ENCODE measurements around the gene CIC. TPM values are rescaled to one million over a fixed set of nuclear protein-coding genes. Genes with fewer than 3 reads are reported as not detected.

Gene CIC
- total and polyA plus RNA-seq, 2 of the 13 experiments (the other 11 are each of a cell fraction or from before 2014, with no cell fraction given): 5.9 to 8.0 TPM

DNA sequence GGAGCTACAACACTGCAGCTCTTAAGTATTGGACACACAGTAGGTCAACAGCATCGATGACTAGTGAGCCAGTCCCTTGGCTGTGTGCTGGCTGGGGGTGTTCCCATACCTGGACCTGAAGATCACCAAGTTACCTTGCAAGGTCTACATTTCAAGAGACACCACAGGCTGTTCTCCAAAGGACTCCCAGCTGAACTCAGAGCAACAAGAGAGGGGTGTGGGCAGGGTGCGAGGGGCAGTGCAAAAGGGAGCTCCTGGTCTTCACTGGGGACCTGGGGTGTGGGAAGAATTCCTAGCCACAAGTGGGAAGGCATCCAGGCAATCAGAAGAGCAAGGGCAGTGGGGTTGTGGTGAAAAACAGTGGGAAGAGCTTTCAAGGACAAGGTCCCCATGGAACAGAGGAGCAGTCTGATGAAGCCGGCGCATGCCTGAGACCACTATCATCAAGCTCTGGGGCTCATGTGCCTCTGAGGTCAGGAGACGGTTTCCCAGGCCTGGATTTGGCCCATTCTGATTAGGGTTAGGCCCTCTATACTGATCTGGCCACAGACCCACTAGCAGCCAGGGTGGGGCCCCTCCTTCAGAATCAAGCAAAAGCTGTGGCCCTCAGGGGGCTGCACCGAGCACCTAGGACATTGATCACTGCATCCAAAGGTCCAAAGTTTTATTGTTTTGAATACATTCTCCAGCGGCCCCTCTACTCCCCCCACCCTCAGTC is 22.0 kb upstream of the CIC start (continued):
- TF ChIP-seq MTERF4 (CRISPR knock-in tag; IDR thresholded peaks at IDR 0.05) (no peak), SSRP1 (CRISPR knock-in tag; IDR thresholded peaks at IDR 0.05) (no peak), ZNF225 (CRISPR knock-in tag; IDR thresholded peaks at IDR 0.05) (no peak), MAF1 (CRISPR knock-in tag; IDR thresholded peaks at IDR 0.05; ENCODE audit: borderline replicate concordance) (no peak), SUZ12 (IDR thresholded peaks at IDR 0.05; ENCODE audit: low read depth, low read length) (no peak), ZNF256 (CRISPR knock-in tag; conservative IDR thresholded peaks at IDR 0.05) (no peak), EP300 (IDR thresholded peaks at IDR 0.05; ENCODE audit: low read depth in 2 of 2, low read length in 2 of 2) (0 out of 4 replicates have a peak, but pooled peaks of 1 of the 2 experiments have one; percentile 27), EP300 (CRISPR knock-in tag; IDR thresholded peaks at IDR 0.05; ENCODE audit: borderline replicate concordance) (no peak), ZBTB7B (CRISPR knock-in tag; IDR thresholded peaks at IDR 0.05) (peak; percentile 24; the same call in 1 of the 2 replicates), ZBTB10 (CRISPR knock-in tag; IDR thresholded peaks at IDR 0.05; ENCODE audit: borderline replicate concordance) (no peak), IKZF1 (IDR thresholded peaks at IDR 0.05) (no peak), HDAC1 (CRISPR knock-in tag; IDR thresholded peaks at IDR 0.05) (no peak), FOSL2 (CRISPR knock-in tag; IDR thresholded peaks at IDR 0.05) (0 out of 2 replicates have a peak, but pooled peaks have one; percentile 4), PHF5A (CRISPR knock-in tag; IDR thresholded peaks at IDR 0.05; ENCODE audit: low read depth, unreplicated experiment) (no peak), ZFP36L1 (CRISPR knock-in tag; IDR thresholded peaks at IDR 0.05) (no peak)
- TF ChIP-seq, protein P1, sequence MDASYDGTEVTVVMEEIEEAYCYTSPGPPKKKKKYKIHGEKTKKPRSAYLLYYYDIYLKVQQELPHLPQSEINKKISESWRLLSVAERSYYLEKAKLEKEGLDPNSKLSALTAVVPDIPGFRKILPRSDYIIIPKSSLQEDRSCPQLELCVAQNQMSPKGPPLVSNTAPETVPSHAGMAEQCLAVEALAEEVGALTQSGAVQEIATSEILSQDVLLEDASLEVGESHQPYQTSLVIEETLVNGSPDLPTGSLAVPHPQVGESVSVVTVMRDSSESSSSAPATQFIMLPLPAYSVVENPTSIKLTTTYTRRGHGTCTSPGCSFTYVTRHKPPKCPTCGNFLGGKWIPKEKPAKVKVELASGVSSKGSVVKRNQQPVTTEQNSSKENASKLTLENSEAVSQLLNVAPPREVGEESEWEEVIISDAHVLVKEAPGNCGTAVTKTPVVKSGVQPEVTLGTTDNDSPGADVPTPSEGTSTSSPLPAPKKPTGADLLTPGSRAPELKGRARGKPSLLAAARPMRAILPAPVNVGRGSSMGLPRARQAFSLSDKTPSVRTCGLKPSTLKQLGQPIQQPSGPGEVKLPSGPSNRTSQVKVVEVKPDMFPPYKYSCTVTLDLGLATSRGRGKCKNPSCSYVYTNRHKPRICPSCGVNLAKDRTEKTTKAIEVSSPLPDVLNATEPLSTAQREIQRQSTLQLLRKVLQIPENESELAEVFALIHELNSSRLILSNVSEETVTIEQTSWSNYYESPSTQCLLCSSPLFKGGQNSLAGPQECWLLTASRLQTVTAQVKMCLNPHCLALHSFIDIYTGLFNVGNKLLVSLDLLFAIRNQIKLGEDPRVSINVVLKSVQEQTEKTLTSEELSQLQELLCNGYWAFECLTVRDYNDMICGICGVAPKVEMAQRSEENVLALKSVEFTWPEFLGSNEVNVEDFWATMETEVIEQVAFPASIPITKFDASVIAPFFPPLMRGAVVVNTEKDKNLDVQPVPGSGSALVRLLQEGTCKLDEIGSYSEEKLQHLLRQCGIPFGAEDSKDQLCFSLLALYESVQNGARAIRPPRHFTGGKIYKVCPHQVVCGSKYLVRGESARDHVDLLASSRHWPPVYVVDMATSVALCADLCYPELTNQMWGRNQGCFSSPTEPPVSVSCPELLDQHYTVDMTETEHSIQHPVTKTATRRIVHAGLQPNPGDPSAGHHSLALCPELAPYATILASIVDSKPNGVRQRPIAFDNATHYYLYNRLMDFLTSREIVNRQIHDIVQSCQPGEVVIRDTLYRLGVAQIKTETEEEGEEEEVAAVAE (CRISPR knock-in tag; IDR thresholded peaks at IDR 0.05; ENCODE audit: borderline replicate concordance): peak; percentile 16; the same call in 1 of the 2 replicates
